Measurements from ENCODE around the gene SCAMP2. TPM values are rescaled to one million over a fixed set of nuclear protein-coding genes. Genes with fewer than 3 reads are reported as not detected.

The SCAMP2 gene
- total and polyA plus RNA-seq, 10 of the 15 experiments (the other 5 are each of a cell fraction or from before 2014, with no cell fraction given) = 10.9 to 158 (median 99.6) TPM

DNA sequence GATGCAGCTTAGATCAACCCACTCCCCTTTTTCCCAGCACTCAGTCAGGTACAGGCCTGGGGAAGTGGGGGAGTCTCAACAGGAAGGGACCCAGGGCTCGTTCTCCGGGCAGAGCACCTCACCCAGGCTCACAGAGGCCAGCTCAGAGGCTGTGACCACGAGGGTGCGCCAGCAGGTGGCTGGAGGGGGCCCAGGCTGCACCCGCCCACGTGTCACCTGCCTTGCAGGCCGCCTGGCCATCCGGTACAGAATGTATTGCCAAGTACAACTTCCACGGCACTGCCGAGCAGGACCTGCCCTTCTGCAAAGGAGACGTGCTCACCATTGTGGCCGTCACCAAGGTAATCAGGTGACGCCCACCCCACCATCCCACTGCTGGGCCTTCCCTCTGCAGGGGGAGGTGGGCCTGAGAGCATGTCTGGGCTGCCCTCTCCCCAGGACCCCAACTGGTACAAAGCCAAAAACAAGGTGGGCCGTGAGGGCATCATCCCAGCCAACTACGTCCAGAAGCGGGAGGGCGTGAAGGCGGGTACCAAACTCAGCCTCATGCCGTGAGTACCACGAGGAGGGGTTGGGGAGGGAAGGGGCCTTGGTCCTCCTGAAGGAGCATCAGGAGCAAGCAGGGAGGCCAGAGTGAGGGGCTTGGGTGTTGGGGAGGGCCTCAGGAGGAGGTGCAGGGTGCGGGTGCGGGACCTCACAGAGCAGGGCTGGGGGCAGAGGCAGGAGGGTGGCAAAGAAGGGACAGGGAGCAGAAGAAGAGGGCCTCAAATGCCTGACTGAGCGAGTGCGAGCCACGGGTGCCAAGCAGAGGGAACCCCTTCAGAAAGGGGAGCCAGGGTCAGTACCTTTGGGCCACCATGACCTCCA lies 74.5 kb downstream of the SCAMP2 start:
- H3K4me2 ChIP-seq (ENCODE audit: control insufficient read depth, insufficient read depth) = peak overlapping the region; percentile 51; the same call in 1 of the 2 replicates
- ChIA-PET CTCF (interaction anchor here (0.7 to 25.9 kb wide), 15 partner anchors 9 to 415 kb away, joined by 3 to 1288 read pairs (median 3); partner anchors contain the start of genes CSK and FAM219B), SMC1A (ENCODE audit: uncharacterized antibody, unreplicated experiment) (interaction anchor here (1.1 to 15.7 kb wide), 6 partner anchors 10 to 165 kb away, joined by 3 to 811 read pairs (median 6); partner anchors contain the start of gene CSK), POLR2A (interaction anchor here (0.9 to 5.3 kb wide), 9 partner anchors 9 to 27 kb away, joined by 4 to 59 read pairs (median 10); partner anchors contain the start of gene CSK), RAD21 (ENCODE audit: unreplicated experiment) (interaction anchor here (0.9 to 22.9 kb wide), 8 partner anchors 17 to 159 kb away, joined by 3 to 1186 read pairs (median 4); partner anchors contain the start of genes CSK and FAM219B)
- no peak overlapping the region for H2AFZ ChIP-seq (ENCODE audit: control insufficient read depth, low read depth, low read length)
- DNase-seq (ENCODE audit: low read depth, low spot score) (no peak), ATAC-seq (peak; percentile 57), FAIRE-seq (peak; percentile 54)
- no peaks in the 10 kb centered on the region for H3K27me3 ChIP-seq (replicated peaks in 1 of 2; ENCODE audit: control insufficient read depth in 2 of 2, insufficient read depth in 2 of 2, low read length in 1 of 2)
- 50% methylated on average over 25 of the region's 25 CpGs for WGBS (ENCODE audit: insufficient coverage, insufficient replicate concordance, low lambda C conversion rate, missing lambda C conversion rate)
- H3K4me3 ChIP-seq = no peak overlapping the region
- BruUV-seq (replicated peaks) = no TSS peak
- no peaks in the 10 kb centered on the region for H3K9me3 ChIP-seq (replicated peaks; ENCODE audit: control insufficient read depth, insufficient read depth, low read length)
- H3K27ac ChIP-seq (ENCODE audit: control insufficient read depth, insufficient read depth) = peak overlapping the region; percentile 51
- intact Hi-C loops (cut with micrococcal nuclease; ENCODE audit: unreplicated experiment) = no loop called here
- H3K4me1 ChIP-seq (ENCODE audit: control insufficient read depth, insufficient read depth, low read length) = peaks cover 40% of the 10 kb centered on the region
- peaks cover 6% of the 10 kb centered on the region for H4K20me1 ChIP-seq (ENCODE audit: control insufficient read depth, insufficient read depth)
- H3K36me3 ChIP-seq (ENCODE audit: control insufficient read depth in 2 of 2, insufficient read depth in 2 of 2, low read length in 1 of 2) = peaks cover 41 to 64% of the 10 kb centered on the region in 2 experiments
- no peak overlapping the region; the same call in 1 of the 2 replicates for H3K9ac ChIP-seq (ENCODE audit: control insufficient read depth, insufficient read depth, low read length)
- peaks cover 49% of the 10 kb centered on the region for H3K79me2 ChIP-seq (ENCODE audit: control insufficient read depth, insufficient read depth, low read length)
- in situ Hi-C loops (cut with MboI) = no loop called here
- TF ChIP-seq POLR2AphosphoS5 (IDR thresholded peaks at IDR 0.05; ENCODE audit: low read length) (0 out of 2 replicates have a peak, but pooled peaks have one; percentile 2), RAD51 (IDR thresholded peaks at IDR 0.05) (0 out of 2 replicates have a peak, but pooled peaks have one; percentile 22), BACH1 (IDR thresholded peaks at IDR 0.05; ENCODE audit: borderline replicate concordance) (peak; percentile 44; the same call in 1 of the 2 replicates), EGR1 (IDR thresholded peaks at IDR 0.05; ENCODE audit: borderline replicate concordance in 1 of 2, low read depth in 2 of 2, low read length in 2 of 2) (peak in 1 of 2 experiments; percentile 88; a peak in 2 of 3 replicates), SIN3A (IDR thresholded peaks at IDR 0.05; ENCODE audit: low read depth, low read length) (no peak), PAX5 (IDR thresholded peaks at IDR 0.05; ENCODE audit: borderline replicate concordance, low read depth, low read length) (peak; percentile 11; the same call in 1 of the 2 replicates), SMARCA5 (IDR thresholded peaks at IDR 0.05) (0 out of 2 replicates have a peak, but pooled peaks have one; percentile 33), DPF2 (IDR thresholded peaks at IDR 0.05) (peak; percentile 57; the same call in 1 of the 2 replicates), SMAD5 (IDR thresholded peaks at IDR 0.05; ENCODE audit: low read depth) (no peak), NR2F1 (conservative IDR thresholded peaks at IDR 0.05) (0 out of 2 replicates have a peak, but pooled peaks have one; percentile 9), NBN (IDR thresholded peaks at IDR 0.05) (no peak), NR2C2 (IDR thresholded peaks at IDR 0.05; ENCODE audit: borderline replicate concordance, control insufficient read depth, insufficient read length, low read depth) (no peak), CBX3 (IDR thresholded peaks at IDR 0.05; ENCODE audit: borderline replicate concordance, low read depth) (no peak)
- TF ChIP-seq, protein P1, sequence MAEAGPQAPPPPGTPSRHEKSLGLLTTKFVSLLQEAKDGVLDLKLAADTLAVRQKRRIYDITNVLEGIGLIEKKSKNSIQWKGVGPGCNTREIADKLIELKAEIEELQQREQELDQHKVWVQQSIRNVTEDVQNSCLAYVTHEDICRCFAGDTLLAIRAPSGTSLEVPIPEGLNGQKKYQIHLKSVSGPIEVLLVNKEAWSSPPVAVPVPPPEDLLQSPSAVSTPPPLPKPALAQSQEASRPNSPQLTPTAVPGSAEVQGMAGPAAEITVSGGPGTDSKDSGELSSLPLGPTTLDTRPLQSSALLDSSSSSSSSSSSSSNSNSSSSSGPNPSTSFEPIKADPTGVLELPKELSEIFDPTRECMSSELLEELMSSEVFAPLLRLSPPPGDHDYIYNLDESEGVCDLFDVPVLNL (IDR thresholded peaks at IDR 0.05; ENCODE audit: low read depth, low read length) = no peak
- TF ChIP-seq, protein P2, sequence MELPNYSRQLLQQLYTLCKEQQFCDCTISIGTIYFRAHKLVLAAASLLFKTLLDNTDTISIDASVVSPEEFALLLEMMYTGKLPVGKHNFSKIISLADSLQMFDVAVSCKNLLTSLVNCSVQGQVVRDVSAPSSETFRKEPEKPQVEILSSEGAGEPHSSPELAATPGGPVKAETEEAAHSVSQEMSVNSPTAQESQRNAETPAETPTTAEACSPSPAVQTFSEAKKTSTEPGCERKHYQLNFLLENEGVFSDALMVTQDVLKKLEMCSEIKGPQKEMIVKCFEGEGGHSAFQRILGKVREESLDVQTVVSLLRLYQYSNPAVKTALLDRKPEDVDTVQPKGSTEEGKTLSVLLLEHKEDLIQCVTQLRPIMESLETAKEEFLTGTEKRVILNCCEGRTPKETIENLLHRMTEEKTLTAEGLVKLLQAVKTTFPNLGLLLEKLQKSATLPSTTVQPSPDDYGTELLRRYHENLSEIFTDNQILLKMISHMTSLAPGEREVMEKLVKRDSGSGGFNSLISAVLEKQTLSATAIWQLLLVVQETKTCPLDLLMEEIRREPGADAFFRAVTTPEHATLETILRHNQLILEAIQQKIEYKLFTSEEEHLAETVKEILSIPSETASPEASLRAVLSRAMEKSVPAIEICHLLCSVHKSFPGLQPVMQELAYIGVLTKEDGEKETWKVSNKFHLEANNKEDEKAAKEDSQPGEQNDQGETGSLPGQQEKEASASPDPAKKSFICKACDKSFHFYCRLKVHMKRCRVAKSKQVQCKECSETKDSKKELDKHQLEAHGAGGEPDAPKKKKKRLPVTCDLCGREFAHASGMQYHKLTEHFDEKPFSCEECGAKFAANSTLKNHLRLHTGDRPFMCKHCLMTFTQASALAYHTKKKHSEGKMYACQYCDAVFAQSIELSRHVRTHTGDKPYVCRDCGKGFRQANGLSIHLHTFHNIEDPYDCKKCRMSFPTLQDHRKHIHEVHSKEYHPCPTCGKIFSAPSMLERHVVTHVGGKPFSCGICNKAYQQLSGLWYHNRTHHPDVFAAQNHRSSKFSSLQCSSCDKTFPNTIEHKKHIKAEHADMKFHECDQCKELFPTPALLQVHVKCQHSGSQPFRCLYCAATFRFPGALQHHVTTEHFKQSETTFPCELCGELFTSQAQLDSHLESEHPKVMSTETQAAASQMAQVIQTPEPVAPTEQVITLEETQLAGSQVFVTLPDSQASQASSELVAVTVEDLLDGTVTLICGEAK (IDR thresholded peaks at IDR 0.05; ENCODE audit: borderline replicate concordance) = peak; percentile 35; the same call in 1 of the 2 replicates
- TF ChIP-seq, protein P3, sequence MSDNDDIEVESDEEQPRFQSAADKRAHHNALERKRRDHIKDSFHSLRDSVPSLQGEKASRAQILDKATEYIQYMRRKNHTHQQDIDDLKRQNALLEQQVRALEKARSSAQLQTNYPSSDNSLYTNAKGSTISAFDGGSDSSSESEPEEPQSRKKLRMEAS (IDR thresholded peaks at IDR 0.05; ENCODE audit: low read depth, low read length) = peak; percentile 60; the same call in 1 of the 2 replicates
